ENCODE measurements around the gene XAGE1A.
"Not testable (repeated sequence)": the region's sequence is repeated elsewhere in the genome, so short reads cannot be mapped to it uniquely, and the experiment has no call there.

XAGE1A gene

GRCh38 chrX:52495545-52496418 is at the start of gene XAGE1A:
Gene XAGE1A (plus strand): TSS chrX:52495808. CDS start chrX:52497362, 1,554 bp downstream.
- not testable (repeated sequence) for DNase-seq

- not testable (repeated sequence) for DNase-seq
Observed at GRCh38 chrX:52452031-52452430, 43.6 kb upstream of the XAGE1A start.

- not testable (repeated sequence) for DNase-seq
Observed at GRCh38 chrX:52471301-52471700, 24.3 kb upstream of the XAGE1A start.

- DNase-seq, result not testable (repeated sequence)
Observed at GRCh38 chrX:52496419-52496772, 788 bp downstream of the XAGE1A start.

- not testable (repeated sequence) for DNase-seq
Observed at GRCh38 chrX:52501362-52501761, 5.8 kb downstream of the XAGE1A start.

- no peak for DNase-seq
Observed at GRCh38 chrX:52504551-52504950, 8.9 kb downstream of the XAGE1A start.

- DNase-seq, result no peak
Observed at GRCh38 chrX:52507331-52507730, 11.7 kb downstream of the XAGE1A start.

GRCh38 chrX:52509916-52510315 is 14.3 kb downstream of the XAGE1A start:
- no peak for DNase-seq

GRCh38 chrX:52511126-52511525 is 15.5 kb downstream of the XAGE1A start:
- DNase-seq, result not testable (repeated sequence)

- DNase-seq, result not testable (repeated sequence)
Observed at GRCh38 chrX:52516110-52516986, 20.7 kb downstream of the XAGE1A start.

- DNase-seq, result not testable (repeated sequence)
Observed at GRCh38 chrX:52516987-52517325, 21.3 kb downstream of the XAGE1A start, which contains the start of gene XAGE1B. Gene XAGE1B (minus strand): TSS chrX:52517063. CDS start chrX:52515527, 1,536 bp downstream.

GRCh38 chrX:52541051-52541450 is 45.4 kb downstream of the XAGE1A start:
- DNase-seq, result not testable (repeated sequence)

GRCh38 chrX:52542311-52542710 is 46.7 kb downstream of the XAGE1A start:
- DNase-seq, result no peak

GRCh38 chrX:52544147-52544840 is 48.7 kb downstream of the XAGE1A start:
- no peak for DNase-seq

- not testable (repeated sequence) for DNase-seq
Observed at GRCh38 chrX:52548769-52549168, 53.2 kb downstream of the XAGE1A start.

All from SHP77 (cell line).